ENCODE results near the gene PTBP2.

Gene PTBP2

DNA sequence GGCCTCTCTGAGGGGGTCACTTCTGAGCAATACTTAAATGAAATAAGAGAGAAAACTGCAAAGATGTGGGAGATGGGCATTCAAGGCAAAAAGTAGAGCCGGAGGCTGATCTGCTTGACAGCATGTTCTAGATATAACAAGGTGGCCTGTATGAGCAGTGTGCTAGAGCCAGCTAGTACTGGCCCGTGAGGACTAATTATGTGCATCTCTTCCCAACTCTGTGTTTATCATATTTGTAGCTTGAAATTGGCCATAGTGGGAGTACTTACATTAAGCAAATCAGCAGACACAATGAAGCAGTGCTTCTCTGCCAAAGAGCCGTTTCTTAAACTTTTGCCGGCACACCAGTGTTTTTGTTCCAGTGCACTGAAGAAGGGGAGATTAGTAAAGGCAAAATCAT is 13.1 kb upstream of the PTBP2 start:
- Histone ChIP-seq H3K9me3 (ENCODE audit: control insufficient read depth in 2 of 2, low read length in 2 of 2) (no peaks in the 10 kb centered on the region), H3K4me3 (ENCODE audit: low read length in 2 of 2) (no peak overlapping the region), H3K27me3 (ENCODE audit: control insufficient read depth in 2 of 2, insufficient read depth in 2 of 2, low read length in 2 of 2) (no peaks in the 10 kb centered on the region), H3K4me1 (ENCODE audit: control insufficient read depth in 2 of 2, insufficient read depth in 2 of 2, low read length in 2 of 2) (no peaks in the 10 kb centered on the region), H3K9ac (ENCODE audit: low read depth in 1 of 2, low read length in 2 of 2) (no peak overlapping the region), H3K27ac (ENCODE audit: low read depth in 2 of 2, low read length in 2 of 2) (no peak overlapping the region), H3K36me3 (ENCODE audit: control insufficient read depth in 2 of 2, insufficient read depth in 2 of 2, low read length in 2 of 2) (no peaks in the 10 kb centered on the region)

GRCh38 chr1:96710708-96711477 is 10.7 kb upstream of the PTBP2 start:
- Histone ChIP-seq H3K27ac (ENCODE audit: low read depth in 2 of 2, low read length in 2 of 2) (no peak overlapping the region), H3K36me3 (ENCODE audit: control insufficient read depth in 2 of 2, insufficient read depth in 2 of 2, low read length in 2 of 2) (no peaks in the 10 kb centered on the region), H3K9me3 (ENCODE audit: control insufficient read depth in 2 of 2, low read length in 2 of 2) (no peaks in the 10 kb centered on the region), H3K27me3 (ENCODE audit: control insufficient read depth in 2 of 2, insufficient read depth in 2 of 2, low read length in 2 of 2) (no peaks in the 10 kb centered on the region), H3K4me3 (ENCODE audit: low read length in 2 of 2) (no peak overlapping the region), H3K4me1 (ENCODE audit: control insufficient read depth in 2 of 2, insufficient read depth in 2 of 2, low read length in 2 of 2) (no peaks in the 10 kb centered on the region), H3K9ac (ENCODE audit: low read depth in 1 of 2, low read length in 2 of 2) (no peak overlapping the region)

- Histone ChIP-seq H3K9ac (ENCODE audit: low read depth in 1 of 2, low read length in 2 of 2) (no peak overlapping the region), H3K36me3 (ENCODE audit: control insufficient read depth in 2 of 2, insufficient read depth in 2 of 2, low read length in 2 of 2) (no peaks in the 10 kb centered on the region), H3K9me3 (ENCODE audit: control insufficient read depth in 2 of 2, low read length in 2 of 2) (no peaks in the 10 kb centered on the region), H3K27ac (ENCODE audit: low read depth in 2 of 2, low read length in 2 of 2) (no peak overlapping the region), H3K4me1 (ENCODE audit: control insufficient read depth in 2 of 2, insufficient read depth in 2 of 2, low read length in 2 of 2) (no peaks in the 10 kb centered on the region), H3K4me3 (ENCODE audit: low read length in 2 of 2) (no peak overlapping the region), H3K27me3 (ENCODE audit: control insufficient read depth in 2 of 2, insufficient read depth in 2 of 2, low read length in 2 of 2) (no peaks in the 10 kb centered on the region)
Observed at GRCh38 chr1:96713649-96714048, 7.9 kb upstream of the PTBP2 start.

DNA sequence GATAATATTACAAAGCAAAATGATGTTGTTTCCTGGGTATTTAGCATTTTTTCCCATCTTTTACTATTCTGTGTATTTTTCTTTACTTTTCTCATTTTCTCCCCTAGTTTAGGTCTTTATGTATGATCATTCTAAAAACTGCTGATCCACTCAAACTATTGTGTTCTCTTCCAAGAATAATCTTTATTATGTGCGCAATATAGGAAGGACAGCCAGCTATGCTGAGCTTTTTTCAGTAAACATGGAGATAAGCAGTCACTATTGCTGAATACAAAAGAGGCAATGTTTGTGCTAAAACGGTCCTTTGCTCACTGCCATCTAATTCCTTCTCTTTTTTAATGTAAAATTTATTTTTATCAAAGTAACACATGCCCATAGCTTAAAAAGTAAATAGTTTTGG is 6.7 kb upstream of the PTBP2 start:
- no peak overlapping the region for H3K9ac ChIP-seq (ENCODE audit: low read depth in 1 of 2, low read length in 2 of 2)
- no peaks in the 10 kb centered on the region for H3K36me3 ChIP-seq (ENCODE audit: control insufficient read depth in 2 of 2, insufficient read depth in 2 of 2, low read length in 2 of 2)
- no peaks in the 10 kb centered on the region for H3K4me1 ChIP-seq (ENCODE audit: control insufficient read depth in 2 of 2, insufficient read depth in 2 of 2, low read length in 2 of 2)
- H3K4me3 ChIP-seq (ENCODE audit: low read length in 2 of 2) = no peak overlapping the region
- H3K9me3 ChIP-seq (ENCODE audit: control insufficient read depth in 2 of 2, low read length in 2 of 2) = no peaks in the 10 kb centered on the region
- no peaks in the 10 kb centered on the region for H3K27me3 ChIP-seq (ENCODE audit: control insufficient read depth in 2 of 2, insufficient read depth in 2 of 2, low read length in 2 of 2)
- H3K27ac ChIP-seq (ENCODE audit: low read depth in 2 of 2, low read length in 2 of 2) = no peak overlapping the region

GRCh38 chr1:96715482-96715881 is 6.1 kb upstream of the PTBP2 start:
- H3K4me1 ChIP-seq (ENCODE audit: control insufficient read depth in 2 of 2, insufficient read depth in 2 of 2, low read length in 2 of 2) = no peaks in the 10 kb centered on the region
- H3K27ac ChIP-seq (ENCODE audit: low read depth in 2 of 2, low read length in 2 of 2) = no peak overlapping the region
- no peaks in the 10 kb centered on the region for H3K36me3 ChIP-seq (ENCODE audit: control insufficient read depth in 2 of 2, insufficient read depth in 2 of 2, low read length in 2 of 2)
- H3K27me3 ChIP-seq (ENCODE audit: control insufficient read depth in 2 of 2, insufficient read depth in 2 of 2, low read length in 2 of 2) = no peaks in the 10 kb centered on the region
- H3K9ac ChIP-seq (ENCODE audit: low read depth in 1 of 2, low read length in 2 of 2) = no peak overlapping the region
- no peaks in the 10 kb centered on the region for H3K9me3 ChIP-seq (ENCODE audit: control insufficient read depth in 2 of 2, low read length in 2 of 2)
- no peak overlapping the region for H3K4me3 ChIP-seq (ENCODE audit: low read length in 2 of 2)

DNA sequence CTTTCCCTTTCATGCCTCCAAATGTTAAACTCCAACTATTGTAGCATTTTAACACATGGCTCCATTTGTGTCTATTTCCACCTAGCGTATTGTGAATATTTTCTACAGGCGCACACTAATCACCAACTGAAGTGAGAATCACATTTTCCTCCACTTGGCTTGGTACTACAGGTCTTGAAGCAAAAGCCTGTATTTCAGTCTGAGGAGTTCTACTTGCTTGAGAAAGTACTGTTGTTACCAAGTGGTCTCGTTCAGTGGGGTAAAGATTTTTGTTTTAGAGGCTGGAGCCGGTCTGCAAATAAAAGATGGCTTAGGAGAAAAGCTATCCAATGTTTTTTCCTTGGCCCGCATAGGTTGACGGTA is 550 bp upstream of the PTBP2 start:
- Histone ChIP-seq H3K4me1 (ENCODE audit: control insufficient read depth in 2 of 2, insufficient read depth in 2 of 2, low read length in 2 of 2) (peaks cover 4 to 10% of the 10 kb centered on the region in 2 donors), H3K9me3 (ENCODE audit: control insufficient read depth in 2 of 2, low read length in 2 of 2) (no peaks in the 10 kb centered on the region), H3K27ac (ENCODE audit: low read depth in 2 of 2, low read length in 2 of 2) (peak overlapping the region; percentile 90 to 91)

GRCh38 chr1:96722161-96722922 is 758 bp downstream of the PTBP2 start:
- Histone ChIP-seq H3K36me3 (ENCODE audit: control insufficient read depth in 2 of 2, insufficient read depth in 2 of 2, low read length in 2 of 2) (peaks cover 0 to 3% of the 10 kb centered on the region in 2 donors), H3K27me3 (ENCODE audit: control insufficient read depth in 2 of 2, insufficient read depth in 2 of 2, low read length in 2 of 2) (no peaks in the 10 kb centered on the region), H3K9ac (ENCODE audit: low read depth in 1 of 2, low read length in 2 of 2) (peak overlapping the region; percentile 77 to 88), H3K4me1 (ENCODE audit: control insufficient read depth in 2 of 2, insufficient read depth in 2 of 2, low read length in 2 of 2) (peaks cover 4 to 10% of the 10 kb centered on the region in 2 donors), H3K4me3 (ENCODE audit: low read length in 2 of 2) (peak overlapping the region; percentile 79 to 81), H3K9me3 (ENCODE audit: control insufficient read depth in 2 of 2, low read length in 2 of 2) (no peaks in the 10 kb centered on the region), H3K27ac (ENCODE audit: low read depth in 2 of 2, low read length in 2 of 2) (peak overlapping the region; percentile 90 to 91)

More for the DNA sequence above, 550 bp upstream of the PTBP2 start:
- no peaks in the 10 kb centered on the region for H3K36me3 ChIP-seq (ENCODE audit: control insufficient read depth in 2 of 2, insufficient read depth in 2 of 2, low read length in 2 of 2)
- H3K9ac ChIP-seq (ENCODE audit: low read depth in 1 of 2, low read length in 2 of 2) = peak overlapping the region; percentile 74 to 77
- peak overlapping the region; percentile 79 to 81 for H3K4me3 ChIP-seq (ENCODE audit: low read length in 2 of 2)
- no peaks in the 10 kb centered on the region for H3K27me3 ChIP-seq (ENCODE audit: control insufficient read depth in 2 of 2, insufficient read depth in 2 of 2, low read length in 2 of 2)

DNA sequence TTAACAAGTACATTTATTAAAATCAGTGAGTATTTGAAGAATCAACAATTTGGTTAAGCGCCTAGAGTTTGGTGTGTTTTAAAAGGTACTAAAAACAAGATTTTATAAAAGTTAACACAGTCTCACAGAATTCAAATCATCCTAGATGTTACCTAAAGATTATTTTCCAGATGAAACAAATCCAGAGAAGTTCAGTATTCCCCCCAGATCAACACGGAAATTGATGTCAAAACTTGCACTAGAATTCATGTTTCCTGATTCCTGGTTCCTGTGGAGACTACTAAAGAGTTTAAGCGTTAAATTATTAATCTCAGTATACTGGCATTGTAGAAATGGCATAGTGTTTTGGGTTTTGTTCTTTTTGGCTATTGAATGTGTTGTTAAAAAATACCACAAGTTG is 1.4 kb downstream of the PTBP2 start:
- H3K4me3 ChIP-seq (ENCODE audit: low read length in 2 of 2) = peak overlapping the region; percentile 79 to 81
- H3K9ac ChIP-seq (ENCODE audit: low read depth in 1 of 2, low read length in 2 of 2) = peak overlapping the region; percentile 77 to 88
- H3K9me3 ChIP-seq (ENCODE audit: control insufficient read depth in 2 of 2, low read length in 2 of 2) = no peaks in the 10 kb centered on the region
- peak overlapping the region in 1 of 2 donors; percentile 90 for H3K27ac ChIP-seq (ENCODE audit: low read depth in 2 of 2, low read length in 2 of 2)
- H3K27me3 ChIP-seq (ENCODE audit: control insufficient read depth in 2 of 2, insufficient read depth in 2 of 2, low read length in 2 of 2) = no peaks in the 10 kb centered on the region
- peaks cover 4 to 10% of the 10 kb centered on the region in 2 donors for H3K4me1 ChIP-seq (ENCODE audit: control insufficient read depth in 2 of 2, insufficient read depth in 2 of 2, low read length in 2 of 2)
- H3K36me3 ChIP-seq (ENCODE audit: control insufficient read depth in 2 of 2, insufficient read depth in 2 of 2, low read length in 2 of 2) = peaks cover 0 to 3% of the 10 kb centered on the region in 2 donors

DNA sequence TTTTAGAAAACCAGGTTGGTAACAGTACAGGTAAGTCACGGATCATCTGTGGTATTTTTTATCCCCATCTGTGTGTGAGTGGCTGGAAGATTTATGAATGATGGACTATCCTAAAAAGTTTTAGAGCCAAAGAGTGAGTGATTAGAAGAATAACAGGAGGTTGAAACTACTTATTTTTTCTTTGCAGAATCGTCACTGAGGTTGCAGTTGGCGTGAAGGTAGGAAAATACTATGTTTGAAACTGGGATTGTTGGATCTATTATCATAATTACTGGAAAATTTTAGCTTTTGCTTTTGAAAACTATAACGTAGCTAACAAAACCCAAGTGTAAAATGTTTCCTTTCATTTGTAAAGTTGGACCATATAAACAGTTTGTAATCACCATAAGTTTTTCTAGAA is 1.8 kb downstream of the PTBP2 start:
- H3K9ac ChIP-seq (ENCODE audit: low read depth in 1 of 2, low read length in 2 of 2) = no peak overlapping the region
- H3K36me3 ChIP-seq (ENCODE audit: control insufficient read depth in 2 of 2, insufficient read depth in 2 of 2, low read length in 2 of 2) = peaks cover 0 to 3% of the 10 kb centered on the region in 2 donors
- no peaks in the 10 kb centered on the region for H3K9me3 ChIP-seq (ENCODE audit: control insufficient read depth in 2 of 2, low read length in 2 of 2)
- H3K27me3 ChIP-seq (ENCODE audit: control insufficient read depth in 2 of 2, insufficient read depth in 2 of 2, low read length in 2 of 2) = no peaks in the 10 kb centered on the region
- peak overlapping the region; percentile 79 to 81 for H3K4me3 ChIP-seq (ENCODE audit: low read length in 2 of 2)
- H3K4me1 ChIP-seq (ENCODE audit: control insufficient read depth in 2 of 2, insufficient read depth in 2 of 2, low read length in 2 of 2) = peaks cover 4 to 10% of the 10 kb centered on the region in 2 donors
- H3K27ac ChIP-seq (ENCODE audit: low read depth in 2 of 2, low read length in 2 of 2) = no peak overlapping the region

DNA sequence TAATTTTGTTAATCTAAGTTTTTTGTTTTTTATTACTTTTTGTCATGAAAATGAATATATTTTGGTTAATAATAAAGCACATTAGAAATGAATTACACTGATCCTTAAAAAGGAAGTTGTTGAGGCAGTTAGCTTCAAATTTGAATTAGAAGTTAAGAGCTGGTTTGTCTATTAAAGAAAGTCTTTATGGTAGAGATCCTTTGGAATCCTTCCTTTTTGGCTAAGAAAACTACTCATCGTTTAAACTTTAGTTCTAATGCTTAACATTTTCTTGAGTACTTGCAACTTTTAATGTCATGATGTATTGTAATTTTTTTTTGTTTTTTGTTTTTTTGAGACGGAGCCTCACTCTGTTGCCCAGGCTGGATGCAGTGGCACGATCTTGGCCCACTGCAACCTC is 2.4 kb downstream of the PTBP2 start:
- no peaks in the 10 kb centered on the region for H3K9me3 ChIP-seq (ENCODE audit: control insufficient read depth in 2 of 2, low read length in 2 of 2)
- no peak overlapping the region for H3K4me3 ChIP-seq (ENCODE audit: low read length in 2 of 2)
- no peak overlapping the region for H3K9ac ChIP-seq (ENCODE audit: low read depth in 1 of 2, low read length in 2 of 2)
- H3K36me3 ChIP-seq (ENCODE audit: control insufficient read depth in 2 of 2, insufficient read depth in 2 of 2, low read length in 2 of 2) = peaks cover under 1 to 3% of the 10 kb centered on the region in 2 donors
- H3K27me3 ChIP-seq (ENCODE audit: control insufficient read depth in 2 of 2, insufficient read depth in 2 of 2, low read length in 2 of 2) = no peaks in the 10 kb centered on the region
- no peak overlapping the region for H3K27ac ChIP-seq (ENCODE audit: low read depth in 2 of 2, low read length in 2 of 2)
- peaks cover 4 to 10% of the 10 kb centered on the region in 2 donors for H3K4me1 ChIP-seq (ENCODE audit: control insufficient read depth in 2 of 2, insufficient read depth in 2 of 2, low read length in 2 of 2)

All from mucosa of rectum (tissue), 2 donors.